Ascending aorta (tissue), 2 donors: ENCODE data around the gene NLK. TPM values are rescaled to one million over a fixed set of nuclear protein-coding genes. Genes with fewer than 3 reads are reported as not detected.
"Not testable (repeated sequence)": the region's sequence is repeated elsewhere in the genome, so short reads cannot be mapped to it uniquely, and the experiment has no call there.

Source experiments
- DNase-seq, 2 donors: peaks; one replicate each; pipeline ENCODE4 v3.0.0-alpha.2; 2019; ENCODE audit warnings: low spot score in 2 of 2
- H3K27ac ChIP-seq, 2 donors: fragments of 200-600 bp; sonication (generic); one replicate each; pipeline ENCODE4 v1.5.1; 2016 to 2017; ENCODE audit warnings: mild to moderate bottlenecking in 1 of 2
- H3K27me3 ChIP-seq: fragments of 200-600 bp; sonication (generic); one replicate; pipeline ENCODE4 v1.5.1; 2017
- H3K36me3 ChIP-seq, 2 donors: fragments of 200-600 bp; sonication (generic); one replicate each; pipeline ENCODE4 v1.5.1; 2016
- H3K4me1 ChIP-seq, 2 donors: fragments of 200-600 bp; sonication (generic); one replicate each; pipeline ENCODE4 v1.5.1; 2016 to 2017; ENCODE audit warnings: mild to moderate bottlenecking in 1 of 2
- H3K4me3 ChIP-seq, 2 donors: fragments of 200-600 bp; sonication (generic); one replicate each; pipeline ENCODE4 v1.5.1; 2016 to 2017; ENCODE audit warnings: mild to moderate bottlenecking in 1 of 2
- H3K9me3 ChIP-seq, 2 donors: fragments of 200-600 bp; sonication (generic); one replicate each; pipeline ENCODE4 v1.5.1; 2016
- intact Hi-C: fragments of 100-400 bp; cut with DNase I; formaldehyde crosslinking; loops from one replicate; pipeline ENCODE4 v1.15.1; 2023
- total RNA-seq: library from RNA; depleted of rRNA; stranded (reverse); fragments of >200 nt; gene quantifications from one replicate; pipeline ENCODE4 v1.1.0, GENCODE V29; 2016
- TF ChIP-seq, protein P1 (sequence below), 3 experiments: fragments of 200-600 bp in 2 of 3; fragments of 450-650 bp in 1 of 3; sonication (generic) in 2 of 3; IDR thresholded peaks; one replicate each; pipeline ENCODE4 v1.5.1; 2016 to 2019; ENCODE audit warnings: antibody characterized with exemption in 3 of 3, mild to moderate bottlenecking in 1 of 3, moderate library complexity in 1 of 3

Gene NLK
- total RNA-seq, 1 donor from 2014 or later = 37.8 TPM

DNA sequence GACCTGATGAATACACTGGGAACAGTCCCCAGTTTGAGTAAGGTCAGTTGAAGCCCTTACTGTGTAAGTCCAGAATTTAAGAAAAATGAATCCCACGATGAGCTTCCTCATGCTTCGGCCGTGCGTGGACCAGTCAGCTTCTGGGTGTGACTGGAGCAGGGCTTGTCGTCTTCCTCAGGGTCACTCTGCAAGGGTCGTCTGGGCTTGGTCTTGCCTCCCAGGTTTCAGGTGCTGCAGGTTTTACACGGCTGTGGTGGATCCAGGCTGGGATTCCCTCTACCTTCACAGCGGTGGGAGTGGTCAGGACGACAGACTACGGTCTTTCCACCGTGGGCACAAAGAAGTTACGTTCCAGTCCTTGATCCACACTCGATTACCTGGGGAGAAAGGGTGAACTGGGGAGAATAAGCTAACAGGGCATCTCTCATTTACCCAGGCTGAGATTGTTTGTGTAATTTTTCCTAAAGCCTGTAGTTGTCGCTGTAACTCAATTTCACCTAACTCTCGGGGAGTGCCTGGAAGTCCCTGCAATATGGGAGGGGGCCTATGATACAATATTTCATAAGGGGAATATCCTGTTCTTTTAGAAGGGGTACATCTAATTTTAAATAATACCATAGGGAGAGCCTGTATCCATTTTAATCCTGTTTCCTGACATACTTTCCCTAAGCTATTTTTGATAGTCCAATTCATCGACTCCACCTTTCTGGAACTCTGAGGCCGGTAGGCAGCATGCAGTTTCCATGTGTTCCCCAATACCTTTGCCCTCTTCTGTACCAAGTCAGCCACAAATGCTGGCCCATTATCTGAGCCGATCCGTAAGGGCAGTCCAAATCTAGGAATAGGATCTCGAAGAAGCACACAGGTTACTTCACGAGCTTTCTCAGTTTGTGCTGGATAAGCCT lies 190.7 kb downstream of the NLK start:
- H3K4me3 ChIP-seq, H3K36me3 ChIP-seq, H3K27ac ChIP-seq, H3K9me3 ChIP-seq, H3K4me1 ChIP-seq, DNase-seq, H3K27me3 ChIP-seq: not testable (repeated sequence)
- TF ChIP-seq, protein P1, sequence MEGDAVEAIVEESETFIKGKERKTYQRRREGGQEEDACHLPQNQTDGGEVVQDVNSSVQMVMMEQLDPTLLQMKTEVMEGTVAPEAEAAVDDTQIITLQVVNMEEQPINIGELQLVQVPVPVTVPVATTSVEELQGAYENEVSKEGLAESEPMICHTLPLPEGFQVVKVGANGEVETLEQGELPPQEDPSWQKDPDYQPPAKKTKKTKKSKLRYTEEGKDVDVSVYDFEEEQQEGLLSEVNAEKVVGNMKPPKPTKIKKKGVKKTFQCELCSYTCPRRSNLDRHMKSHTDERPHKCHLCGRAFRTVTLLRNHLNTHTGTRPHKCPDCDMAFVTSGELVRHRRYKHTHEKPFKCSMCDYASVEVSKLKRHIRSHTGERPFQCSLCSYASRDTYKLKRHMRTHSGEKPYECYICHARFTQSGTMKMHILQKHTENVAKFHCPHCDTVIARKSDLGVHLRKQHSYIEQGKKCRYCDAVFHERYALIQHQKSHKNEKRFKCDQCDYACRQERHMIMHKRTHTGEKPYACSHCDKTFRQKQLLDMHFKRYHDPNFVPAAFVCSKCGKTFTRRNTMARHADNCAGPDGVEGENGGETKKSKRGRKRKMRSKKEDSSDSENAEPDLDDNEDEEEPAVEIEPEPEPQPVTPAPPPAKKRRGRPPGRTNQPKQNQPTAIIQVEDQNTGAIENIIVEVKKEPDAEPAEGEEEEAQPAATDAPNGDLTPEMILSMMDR (IDR thresholded peaks at IDR 0.05) = peak in 2 of 3 experiments; percentile 26 to 38
- intact Hi-C loops = loop anchor here (10.0 kb wide), 1 partner anchor 822 kb away; no protein-coding TSS in a partner anchor

DNA sequence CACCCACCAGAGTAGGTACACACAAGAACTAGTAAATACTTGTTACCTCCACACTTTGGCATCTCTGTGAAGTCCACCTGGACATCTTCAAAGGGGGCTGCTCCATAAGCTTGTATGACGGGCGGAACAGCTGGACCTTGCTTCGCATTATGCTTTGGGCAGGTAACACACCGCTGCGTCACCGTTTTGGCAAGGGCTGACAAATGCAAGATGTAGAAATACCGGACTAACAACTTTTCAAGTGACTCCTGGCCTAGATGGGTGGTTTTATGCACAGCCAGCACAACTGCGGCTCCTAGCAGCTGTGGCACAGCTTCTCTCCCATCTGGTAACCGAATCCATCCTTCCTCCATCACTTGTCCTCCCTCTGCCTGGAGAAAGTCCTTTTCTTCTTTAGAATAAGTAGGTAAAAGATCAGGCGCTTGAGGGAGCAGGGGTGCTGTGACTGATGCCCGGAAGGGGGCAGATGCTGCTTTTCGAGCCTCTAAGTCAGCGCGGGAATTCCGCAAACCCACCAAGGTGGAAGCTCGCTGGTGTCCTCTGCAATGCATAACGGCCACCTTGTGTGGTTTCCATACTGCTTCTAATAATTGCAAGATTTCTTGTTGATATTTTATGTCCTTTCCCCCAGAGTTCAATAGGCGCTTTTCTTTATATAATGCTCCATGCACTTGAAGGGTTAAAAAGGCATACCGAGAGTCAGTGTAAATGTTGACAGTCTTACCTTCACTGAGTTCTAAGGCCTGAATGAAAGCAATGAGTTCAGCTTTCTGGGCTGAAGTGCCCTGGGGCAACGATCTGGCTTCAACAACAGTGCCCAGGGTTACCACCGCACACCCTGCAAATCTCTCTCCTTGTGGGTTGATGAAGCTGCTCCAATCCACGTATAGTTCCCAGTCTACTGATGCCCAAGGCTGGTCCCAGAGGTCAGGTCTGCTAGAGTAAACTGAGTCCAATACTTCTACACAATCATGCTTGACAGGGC lies 191.7 kb downstream of the NLK start:
- not testable (repeated sequence) for H3K27me3 ChIP-seq, H3K4me3 ChIP-seq, H3K27ac ChIP-seq, DNase-seq, H3K9me3 ChIP-seq, H3K4me1 ChIP-seq, H3K36me3 ChIP-seq
- intact Hi-C loops = loop anchor here (10.0 kb wide), 1 partner anchor 821 kb away; no protein-coding TSS in a partner anchor

DNA sequence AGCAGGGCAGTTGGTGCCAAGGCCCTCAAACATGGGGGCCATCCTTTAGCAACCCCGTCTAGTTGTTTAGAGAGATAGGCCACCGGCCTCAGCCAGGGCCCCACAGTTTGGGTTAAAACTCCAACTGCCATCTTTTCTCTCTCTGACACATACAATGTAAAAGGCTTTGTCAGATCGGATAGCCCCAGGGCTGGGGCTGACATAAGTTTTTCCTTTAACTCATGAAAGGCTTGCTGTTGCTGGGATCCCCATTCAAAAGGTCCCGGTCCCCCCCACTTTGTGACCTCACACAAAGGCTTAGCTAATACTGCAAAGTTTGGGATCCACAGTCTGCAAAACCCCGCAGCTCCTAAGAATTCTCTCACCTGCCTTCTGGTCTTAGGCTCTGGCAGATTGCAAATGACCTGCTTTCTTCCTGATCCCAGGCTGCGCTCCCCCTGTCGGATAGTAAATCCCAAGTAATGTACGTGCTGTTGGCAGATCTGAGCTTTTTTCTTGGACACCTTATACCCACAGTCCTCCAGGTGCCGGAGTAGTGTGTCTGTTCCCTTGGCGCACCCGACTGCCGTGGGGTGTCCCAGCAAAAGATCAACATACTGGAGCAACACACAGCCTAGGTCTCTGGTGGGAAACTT lies 192.7 kb downstream of the NLK start:
- not testable (repeated sequence) for H3K9me3 ChIP-seq, H3K4me1 ChIP-seq, H3K36me3 ChIP-seq, H3K27me3 ChIP-seq, H3K4me3 ChIP-seq, DNase-seq, H3K27ac ChIP-seq
- intact Hi-C loops = loop anchor here (10.0 kb wide), 1 partner anchor 820 kb away; no protein-coding TSS in a partner anchor

DNA sequence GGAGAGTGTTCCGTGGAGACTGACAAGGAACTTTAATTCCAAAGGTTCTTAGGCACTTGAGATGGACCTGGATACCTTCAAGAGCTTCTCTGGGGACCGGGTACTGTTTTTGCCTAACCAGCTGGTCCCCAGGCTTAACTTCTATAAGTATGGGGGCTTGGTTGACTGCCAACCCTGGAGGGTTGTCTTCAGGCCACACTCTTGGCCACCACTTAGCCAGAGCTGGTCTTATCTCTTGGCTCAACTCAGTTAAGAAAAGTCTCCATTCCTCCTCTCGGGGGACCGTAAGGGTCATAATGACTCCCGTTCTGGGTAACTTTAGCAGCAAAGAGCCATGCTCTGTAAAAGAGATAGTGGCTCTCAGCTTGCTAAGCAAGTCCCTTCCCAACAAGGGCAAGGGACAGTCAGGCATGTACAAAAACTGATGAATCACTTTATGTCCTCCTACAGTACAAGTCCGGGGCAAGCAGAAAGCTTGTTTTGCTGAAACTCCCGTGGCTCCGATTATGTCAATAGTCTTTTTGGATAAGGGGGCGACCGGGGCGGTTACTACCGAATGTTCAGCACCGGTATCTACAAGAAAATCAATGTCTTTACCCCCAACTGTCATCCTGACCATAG lies 193.7 kb downstream of the NLK start:
- not testable (repeated sequence) for H3K36me3 ChIP-seq, H3K4me1 ChIP-seq, H3K4me3 ChIP-seq, H3K27ac ChIP-seq, DNase-seq, H3K9me3 ChIP-seq, H3K27me3 ChIP-seq
- intact Hi-C loops = loop anchor here (10.0 kb wide), 1 partner anchor 819 kb away; no protein-coding TSS in a partner anchor

DNA sequence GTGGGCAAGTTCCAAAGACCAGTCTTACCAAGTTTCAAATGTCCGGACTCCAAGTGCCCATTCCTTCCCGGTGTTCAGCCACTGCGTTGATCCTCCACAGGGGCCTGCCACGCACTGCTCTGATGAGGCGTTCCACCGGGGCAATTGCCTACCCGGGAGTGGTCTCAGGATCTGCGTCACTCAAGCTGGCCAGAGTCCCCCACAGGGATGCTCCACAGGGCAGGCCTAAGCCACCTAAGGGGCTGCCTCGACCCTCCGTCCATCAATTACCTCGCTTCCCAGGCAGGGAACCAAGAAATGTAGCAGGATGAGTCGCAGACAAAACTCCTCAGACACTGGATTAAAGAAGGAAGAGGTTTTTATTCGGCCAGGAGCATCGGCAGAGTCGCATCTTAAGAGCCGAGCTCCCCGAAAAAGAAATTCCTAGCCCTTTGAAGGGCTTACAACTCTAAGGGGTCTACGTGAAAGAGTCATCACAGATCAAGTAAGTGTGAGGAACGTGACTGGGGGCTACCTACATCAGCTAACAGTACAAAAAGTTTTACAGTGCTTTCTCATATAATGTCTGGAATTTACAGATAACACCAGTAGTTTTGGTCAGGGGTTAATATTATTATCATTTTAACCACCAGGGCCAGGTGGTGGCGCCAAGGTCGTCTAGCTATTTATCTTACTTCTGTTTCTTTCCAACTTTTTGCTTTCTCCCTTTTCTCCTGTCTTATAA lies 196.2 kb downstream of the NLK start:
- H3K4me3 ChIP-seq, H3K36me3 ChIP-seq, H3K27ac ChIP-seq, DNase-seq, H3K9me3 ChIP-seq, H3K27me3 ChIP-seq, H3K4me1 ChIP-seq: not testable (repeated sequence)
- intact Hi-C loops = loop anchor here (10.0 kb wide), 1 partner anchor 816 kb away; no protein-coding TSS in a partner anchor

DNA sequence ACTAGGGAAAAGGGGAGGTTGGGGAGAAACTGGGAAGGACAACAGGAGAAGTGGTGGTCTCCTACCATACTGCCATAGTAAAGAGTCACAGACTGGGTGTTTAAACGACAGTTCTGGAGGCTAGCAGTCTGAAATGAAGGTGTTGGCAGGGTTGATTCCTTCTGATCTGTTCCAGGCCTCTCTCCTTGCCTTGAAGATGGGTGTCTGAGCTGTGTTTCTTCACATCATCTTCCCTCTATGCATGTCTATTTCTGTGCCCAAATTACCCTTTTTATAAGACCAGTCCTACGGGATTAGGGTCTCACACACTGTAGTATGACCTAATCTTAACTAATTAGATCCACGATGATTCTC lies 196.8 kb downstream of the NLK start:
- Histone ChIP-seq H3K4me1 (no peaks in the 10 kb centered on the region), H3K36me3 (no peaks in the 10 kb centered on the region), H3K27me3 (no peaks in the 10 kb centered on the region), H3K9me3 (no peaks in the 10 kb centered on the region), H3K4me3 (no peak overlapping the region), H3K27ac (no peak overlapping the region)
- TF ChIP-seq, protein P1 (IDR thresholded peaks at IDR 0.05) = no peak
- no peak for DNase-seq
- intact Hi-C loops = loop anchor here (10.0 kb wide), 1 partner anchor 816 kb away; no protein-coding TSS in a partner anchor
